ENCODE results near the gene PIAS4. TPM values are rescaled to one million over a fixed set of nuclear protein-coding genes. Genes with fewer than 3 reads are reported as not detected.

Gene PIAS4
- total and polyA plus RNA-seq, 2 experiments from 2014 or later = 6.9 to 16.8 TPM

GRCh38 chr19:4049432-4049831 is 41.9 kb downstream of the PIAS4 start:
- in situ Hi-C loops (cut with MboI) = no loop called here
- Histone ChIP-seq H3K4me3 (no peak overlapping the region), H3K9me2 (ENCODE audit: insufficient read depth) (no peaks in the 10 kb centered on the region), H3K27me3 (replicated peaks; ENCODE audit: insufficient read depth) (no peaks in the 10 kb centered on the region), H3F3A (ENCODE audit: insufficient read depth) (peaks cover 28% of the 10 kb centered on the region), H4K20me1 (ENCODE audit: insufficient read depth) (peaks cover 18% of the 10 kb centered on the region; the same call in 1 of the 2 replicates), H3K27ac (no peak overlapping the region), H3K4me2 (ENCODE audit: unreplicated experiment) (no peak overlapping the region), H2AFZ (no peak overlapping the region), H3K36me3 (ENCODE audit: low read depth) (peaks cover 14% of the 10 kb centered on the region), H3K9ac (no peak overlapping the region), H3K4me1 (ENCODE audit: insufficient read depth) (peaks cover 17% of the 10 kb centered on the region), H3K79me2 (ENCODE audit: insufficient read depth) (peaks cover 97% of the 10 kb centered on the region), H3K9me3 (ENCODE audit: low read depth) (no peaks in the 10 kb centered on the region)
- no peak for DNase-seq
- WGBS, 2 experiments (ENCODE audit: low coverage in 1 of 2, low lambda C conversion rate in 2 of 2, missing lambda C conversion rate in 2 of 2) = 83 to 84% methylated on average over 15 of the region's 15 CpGs
- TF ChIP-seq EZH2phosphoT487 (IDR thresholded peaks at IDR 0.05; ENCODE audit: insufficient read depth, low read depth) = no peak
- no peak for TF ChIP-seq EZH2 (IDR thresholded peaks at IDR 0.05; ENCODE audit: insufficient read depth, poor library complexity, severe bottlenecking)

GRCh38 chr19:4051175-4052101 is 43.9 kb downstream of the PIAS4 start:
- Histone ChIP-seq H3K27ac (peak overlapping the region; percentile 82), H3K9me2 (ENCODE audit: insufficient read depth) (no peaks in the 10 kb centered on the region)
- in situ Hi-C loops (cut with MboI) = no loop called here

GRCh38 chr19:4052114-4052992 is 44.8 kb downstream of the PIAS4 start:
- Histone ChIP-seq H3K36me3 (ENCODE audit: low read depth) (peaks cover 9% of the 10 kb centered on the region), H3K27me3 (replicated peaks; ENCODE audit: insufficient read depth) (no peaks in the 10 kb centered on the region), H3K9ac (peak overlapping the region; percentile 61), H3K9me2 (ENCODE audit: insufficient read depth) (no peaks in the 10 kb centered on the region), H3K79me2 (ENCODE audit: insufficient read depth) (peaks cover 97% of the 10 kb centered on the region), H3K4me2 (ENCODE audit: unreplicated experiment) (peak overlapping the region; percentile 55), H3K4me3 (peak overlapping the region; percentile 35), H3F3A (ENCODE audit: insufficient read depth) (peaks cover 33% of the 10 kb centered on the region), H3K9me3 (ENCODE audit: low read depth) (no peaks in the 10 kb centered on the region), H2AFZ (no peak overlapping the region), H4K20me1 (ENCODE audit: insufficient read depth) (peaks cover 18% of the 10 kb centered on the region; the same call in 1 of the 2 replicates), H3K4me1 (ENCODE audit: insufficient read depth) (peaks cover 17% of the 10 kb centered on the region), H3K27ac (peak overlapping the region; percentile 82)
- in situ Hi-C loops (cut with MboI) = no loop called here
- peak; percentile 81 for DNase-seq
- 23 to 27% methylated on average over 12 to 21 of the region's 27 CpGs for WGBS, 2 experiments (ENCODE audit: low coverage in 1 of 2, low lambda C conversion rate in 2 of 2, missing lambda C conversion rate in 2 of 2)
- TF ChIP-seq EZH2 (IDR thresholded peaks at IDR 0.05; ENCODE audit: insufficient read depth, poor library complexity, severe bottlenecking) (no peak), EZH2phosphoT487 (IDR thresholded peaks at IDR 0.05; ENCODE audit: insufficient read depth, low read depth) (no peak)

More at GRCh38 chr19:4051175-4052101, 43.9 kb downstream of the PIAS4 start:
- peak overlapping the region; percentile 55 for H3K4me2 ChIP-seq (ENCODE audit: unreplicated experiment)
- H3K9ac ChIP-seq = peak overlapping the region; percentile 61
- H2AFZ ChIP-seq = no peak overlapping the region
- no peaks in the 10 kb centered on the region for H3K9me3 ChIP-seq (ENCODE audit: low read depth)
- WGBS, 2 experiments (ENCODE audit: low coverage in 1 of 2, low lambda C conversion rate in 2 of 2, missing lambda C conversion rate in 2 of 2) = 47 to 55% methylated on average over 12 to 15 of the region's 15 CpGs
- TF ChIP-seq EZH2phosphoT487 (IDR thresholded peaks at IDR 0.05; ENCODE audit: insufficient read depth, low read depth) = no peak
- no peak for TF ChIP-seq EZH2 (IDR thresholded peaks at IDR 0.05; ENCODE audit: insufficient read depth, poor library complexity, severe bottlenecking)
- H3K27me3 ChIP-seq (replicated peaks; ENCODE audit: insufficient read depth) = no peaks in the 10 kb centered on the region
- peaks cover 18% of the 10 kb centered on the region; the same call in 1 of the 2 replicates for H4K20me1 ChIP-seq (ENCODE audit: insufficient read depth)
- peaks cover 10% of the 10 kb centered on the region for H3K36me3 ChIP-seq (ENCODE audit: low read depth)
- peaks cover 97% of the 10 kb centered on the region for H3K79me2 ChIP-seq (ENCODE audit: insufficient read depth)
- DNase-seq = peak; percentile 94
- H3K4me3 ChIP-seq = peak overlapping the region; percentile 35
- H3K4me1 ChIP-seq (ENCODE audit: insufficient read depth) = peaks cover 17% of the 10 kb centered on the region
- peaks cover 29% of the 10 kb centered on the region for H3F3A ChIP-seq (ENCODE audit: insufficient read depth)

- peak overlapping the region; percentile 61 for H3K9ac ChIP-seq
- peaks cover 21% of the 10 kb centered on the region for H3K4me1 ChIP-seq (ENCODE audit: insufficient read depth)
- peak overlapping the region; percentile 51 for H3K4me2 ChIP-seq (ENCODE audit: unreplicated experiment)
- DNase-seq = no peak
- no peaks in the 10 kb centered on the region for H3K9me3 ChIP-seq (ENCODE audit: low read depth)
- H4K20me1 ChIP-seq (ENCODE audit: insufficient read depth) = peaks cover 18% of the 10 kb centered on the region; the same call in 1 of the 2 replicates
- H3K36me3 ChIP-seq (ENCODE audit: low read depth) = peaks cover 9% of the 10 kb centered on the region
- in situ Hi-C loops (cut with MboI) = no loop called here
- no peak overlapping the region for H2AFZ ChIP-seq
- no peaks in the 10 kb centered on the region for H3K27me3 ChIP-seq (replicated peaks; ENCODE audit: insufficient read depth)
- peaks cover 99% of the 10 kb centered on the region for H3K79me2 ChIP-seq (ENCODE audit: insufficient read depth)
- peaks cover 39% of the 10 kb centered on the region for H3F3A ChIP-seq (ENCODE audit: insufficient read depth)
- H3K27ac ChIP-seq = peak overlapping the region; percentile 82
- WGBS, 2 experiments (ENCODE audit: low coverage in 1 of 2, low lambda C conversion rate in 2 of 2, missing lambda C conversion rate in 2 of 2) = 8 to 9% methylated on average over 12 to 13 of the region's 13 CpGs
- no peak for TF ChIP-seq EZH2 (IDR thresholded peaks at IDR 0.05; ENCODE audit: insufficient read depth, poor library complexity, severe bottlenecking)
- TF ChIP-seq EZH2phosphoT487 (IDR thresholded peaks at IDR 0.05; ENCODE audit: insufficient read depth, low read depth) = no peak
- no peaks in the 10 kb centered on the region for H3K9me2 ChIP-seq (ENCODE audit: insufficient read depth)
- peak overlapping the region; percentile 22; the same call in 1 of the 2 replicates for H3K4me3 ChIP-seq
These were observed 45.5 kb downstream of the PIAS4 start for GRCh38 chr19:4052993-4053422.
